Kidney (tissue), 14 donors: ENCODE results near the gene LZTS2. TPM values are rescaled to one million over a fixed set of nuclear protein-coding genes. Genes with fewer than 3 reads are reported as not detected.

Experiments used
- DNase-seq, 5 donors: peaks; one replicate each; pipeline ENCODE4 v3.0.0-alpha.2; 2013 to 2020
- FAIRE-seq: peaks from 2 replicates; lab custom pipeline; 2012; peaks lifted over from hg19 to GRCh38; lab: Jason Lieb, UNC
- H3K27ac ChIP-seq, 2 donors: one replicate each; pipeline ENCODE4 v1.7.0; 2013; ENCODE audit warnings: low read depth in 2 of 2, low read length in 2 of 2, inconsistent platforms in 1 of 2
- H3K27me3 ChIP-seq: one replicate; pipeline ENCODE4 v1.7.1; 2013; ENCODE audit warnings: low read length, inconsistent platforms; ENCODE audit not compliant: control insufficient read depth, insufficient read depth
- H3K36me3 ChIP-seq, 3 donors: one replicate each; pipeline versions ENCODE4 v1.7.0 to v1.7.1; 2013; ENCODE audit warnings: low read length in 3 of 3, control low read depth in 1 of 3, inconsistent platforms in 1 of 3; ENCODE audit not compliant: insufficient read depth in 3 of 3, control insufficient read depth in 2 of 3
- H3K4me1 ChIP-seq, 3 donors: one replicate each; pipeline versions ENCODE4 v1.7.0 to v1.7.1; 2013; ENCODE audit warnings: low read length in 3 of 3, inconsistent platforms in 1 of 3, low read depth in 1 of 3; ENCODE audit not compliant: control insufficient read depth in 2 of 3, insufficient read depth in 2 of 3
- H3K4me3 ChIP-seq, 3 donors: one replicate each; pipeline versions ENCODE4 v1.7.0 to v1.8.1; 2013; ENCODE audit warnings: low read length in 3 of 3, control low read depth in 1 of 3, inconsistent platforms in 1 of 3
- H3K9ac ChIP-seq, 3 donors: one replicate each; pipeline versions ENCODE4 v1.7.0 to v1.7.1; 2013; ENCODE audit warnings: low read length in 3 of 3, control low read depth in 1 of 3, inconsistent platforms in 1 of 3
- H3K9me3 ChIP-seq, 3 donors: one replicate each; pipeline versions ENCODE4 v1.7.0 to v1.7.1; 2013; ENCODE audit warnings: low read length in 3 of 3, control low read depth in 1 of 3, inconsistent platforms in 1 of 3; ENCODE audit not compliant: control insufficient read depth in 2 of 3, insufficient read depth in 1 of 3
- CTCF ChIP-seq: IDR thresholded peaks from 3 replicates; pipeline ENCODE4 v1.5.1; 2012; ENCODE audit warnings: mild to moderate bottlenecking, moderate library complexity, borderline replicate concordance; ENCODE audit not compliant: insufficient read depth; ENCODE audit errors: extremely low read depth
- intact Hi-C: fragments of 100-400 bp; cut with DNase I; formaldehyde crosslinking; loops from one replicate; pipeline ENCODE4 v1.11.1; 2022
- polyA plus RNA-seq: library from polyadenylated mRNA; stranded (reverse); fragments of 350-450 nt; fragmentation: Illumina TruSeq; extraction: RNeasy Lipid Tissue Mini Kit (QIAGEN cat#74804); gene quantifications from one replicate; pipeline ENCODE4 v1.2.3, GENCODE V29; 2014; ENCODE audit warnings: low read depth, low replicate concordance; ENCODE audit not compliant: insufficient read depth
- total RNA-seq: library from RNA; stranded (reverse); fragmentation: NEBNext Ultra II Directional; extraction: Animal tissue kit (Norgen Biotek cat#: 25700); gene quantifications from one replicate; pipeline ENCODE4 v1.2.1, GENCODE V29; 2021
- donor health status: control.
- donor health status: control.
- donor health status: control.
- donor health status: control.
- donor health status: control.
- donor health status: DM: yes; HTN: yes; CAD: no.
- donor health status: Normal renal cell carcinoma (clear cell type).

Gene LZTS2
- total and polyA plus RNA-seq, 2 donors from 2014 or later, result 47.3 to 54.7 TPM

- intact Hi-C loops, result no loop called here
- FAIRE-seq (no peak), DNase-seq (peak in 1 of 5 donors; percentile 27)
These were observed 21.3 kb upstream of the LZTS2 start for GRCh38 chr10:100978121-100978900.

GRCh38 chr10:100978901-100979195 lies 20.8 kb upstream of the LZTS2 start:
- Histone ChIP-seq H3K9me3 (no peaks in the 10 kb centered on the region), H3K4me1 (no peaks in the 10 kb centered on the region), H3K4me3 (no peak overlapping the region), H3K9ac (no peak overlapping the region), H3K36me3 (peaks cover 3 to 40% (median 24%) of the 10 kb centered on the region in 3 donors), H3K27ac (no peak overlapping the region), H3K27me3 (no peaks in the 10 kb centered on the region)
- intact Hi-C loops, result no loop called here
- no peak for DNase-seq
- FAIRE-seq, result no peak
- no peak for TF ChIP-seq CTCF

More at GRCh38 chr10:100978121-100978900, 21.3 kb upstream of the LZTS2 start:
- H3K27ac ChIP-seq, result no peak overlapping the region
- H3K27me3 ChIP-seq, result no peaks in the 10 kb centered on the region
- peaks cover 3 to 40% (median 24%) of the 10 kb centered on the region in 3 donors for H3K36me3 ChIP-seq
- no peak for TF ChIP-seq CTCF
- H3K9me3 ChIP-seq, result no peaks in the 10 kb centered on the region
- H3K4me3 ChIP-seq, result no peak overlapping the region
- H3K4me1 ChIP-seq, result no peaks in the 10 kb centered on the region
- H3K9ac ChIP-seq, result no peak overlapping the region

GRCh38 chr10:100979791-100980272 lies 19.8 kb upstream of the LZTS2 start:
- Histone ChIP-seq H3K27me3 (no peaks in the 10 kb centered on the region), H3K27ac (no peak overlapping the region), H3K4me3 (no peak overlapping the region), H3K9ac (no peak overlapping the region), H3K36me3 (peaks cover 3 to 40% (median 24%) of the 10 kb centered on the region in 3 donors), H3K9me3 (no peaks in the 10 kb centered on the region), H3K4me1 (no peaks in the 10 kb centered on the region)
- DNase-seq (peak in 2 of 5 donors; percentile 33 to 61), FAIRE-seq (no peak)
- no peak for TF ChIP-seq CTCF
- intact Hi-C loops, result no loop called here
